Immature natural killer cell (primary cell): ENCODE results near the gene TCF7L2. TPM values are rescaled to one million over a fixed set of nuclear protein-coding genes. Genes with fewer than 3 reads are reported as not detected.
A peak's percentile ranks its signal among the peaks of the same experiment; 100 is the strongest.

Experiments
- DNase-seq, 3 donors: peaks; one replicate each; pipeline ENCODE4 v3.0.0; 2022; ENCODE audit warnings: mixed read lengths in 1 of 3
- H3K27ac Mint-ChIP-seq, 6 donors: one replicate each; pipeline ENCODE4 v1.8.0; 2020; ENCODE audit warnings: mixed read lengths in 6 of 6, mild to moderate bottlenecking in 5 of 6, inconsistent platforms in 4 of 6, moderate library complexity in 3 of 6
- H3K27me3 Mint-ChIP-seq, 3 donors: one replicate each; pipeline ENCODE4 v1.8.0; 2020 to 2021; ENCODE audit warnings: low read depth in 3 of 3, mild to moderate bottlenecking in 3 of 3, mixed read lengths in 3 of 3, moderate library complexity in 3 of 3, inconsistent platforms in 1 of 3
- H3K36me3 Mint-ChIP-seq, 3 donors: one replicate each; pipeline ENCODE4 v1.8.0; 2020; ENCODE audit warnings: mixed read lengths in 3 of 3, inconsistent platforms in 2 of 3, mild to moderate bottlenecking in 2 of 3
- H3K4me1 Mint-ChIP-seq, 2 donors: one replicate each; pipeline ENCODE4 v1.8.0; 2020; ENCODE audit warnings: inconsistent platforms in 2 of 2, mild to moderate bottlenecking in 2 of 2, mixed read lengths in 2 of 2, moderate library complexity in 1 of 2
- H3K4me3 Mint-ChIP-seq, 5 donors: one replicate each; pipeline ENCODE4 v1.8.0; 2020; ENCODE audit warnings: mild to moderate bottlenecking in 5 of 5, mixed read lengths in 5 of 5, inconsistent platforms in 3 of 5, moderate library complexity in 3 of 5
- H3K9me3 Mint-ChIP-seq, 6 donors: one replicate each; pipeline ENCODE4 v1.8.0; 2020; ENCODE audit warnings: mild to moderate bottlenecking in 6 of 6, mixed read lengths in 6 of 6, inconsistent platforms in 4 of 6, moderate library complexity in 3 of 6
- polyA plus RNA-seq, 3 donors: library from polyadenylated mRNA; unstranded; fragments of 300-500 nt; fragmentation: Illumina TruSeq; gene quantifications; one replicate each; pipeline ENCODE4 v1.2.3, GENCODE V29; 2021

TCF7L2 gene
- polyA plus RNA-seq, 3 donors from 2014 or later = 0.83 to 1.8 TPM; not detected in 1

DNA sequence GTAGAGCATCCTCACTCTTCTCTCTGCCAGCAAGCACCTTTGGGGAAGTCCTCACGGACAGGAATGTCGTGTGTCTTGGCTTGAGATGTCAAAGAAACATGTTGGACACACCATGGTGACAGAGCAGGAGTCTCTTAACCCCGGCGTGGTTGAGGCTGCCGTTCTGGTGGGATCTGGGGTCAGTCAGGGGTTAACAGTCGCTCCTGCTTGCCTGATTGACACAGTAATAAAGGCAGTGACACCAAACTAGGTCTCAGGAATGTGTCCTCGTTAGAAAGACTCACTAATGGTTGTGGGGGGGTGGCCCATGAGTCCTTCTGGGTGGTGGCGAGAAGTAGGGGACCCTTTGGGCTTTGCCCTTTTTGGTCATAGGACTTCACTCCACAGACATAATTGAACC lies 69.0 kb downstream of the TCF7L2 start:
- Mint-ChIP-seq H3K4me3 (no peak overlapping the region), H3K36me3 (no peaks in the 10 kb centered on the region), H3K4me1 (no peaks in the 10 kb centered on the region), H3K9me3 (no peaks in the 10 kb centered on the region), H3K27me3 (peaks cover 0 to 4% (median 1%) of the 10 kb centered on the region in 3 donors), H3K27ac (no peak overlapping the region)
- no peak for DNase-seq

DNA sequence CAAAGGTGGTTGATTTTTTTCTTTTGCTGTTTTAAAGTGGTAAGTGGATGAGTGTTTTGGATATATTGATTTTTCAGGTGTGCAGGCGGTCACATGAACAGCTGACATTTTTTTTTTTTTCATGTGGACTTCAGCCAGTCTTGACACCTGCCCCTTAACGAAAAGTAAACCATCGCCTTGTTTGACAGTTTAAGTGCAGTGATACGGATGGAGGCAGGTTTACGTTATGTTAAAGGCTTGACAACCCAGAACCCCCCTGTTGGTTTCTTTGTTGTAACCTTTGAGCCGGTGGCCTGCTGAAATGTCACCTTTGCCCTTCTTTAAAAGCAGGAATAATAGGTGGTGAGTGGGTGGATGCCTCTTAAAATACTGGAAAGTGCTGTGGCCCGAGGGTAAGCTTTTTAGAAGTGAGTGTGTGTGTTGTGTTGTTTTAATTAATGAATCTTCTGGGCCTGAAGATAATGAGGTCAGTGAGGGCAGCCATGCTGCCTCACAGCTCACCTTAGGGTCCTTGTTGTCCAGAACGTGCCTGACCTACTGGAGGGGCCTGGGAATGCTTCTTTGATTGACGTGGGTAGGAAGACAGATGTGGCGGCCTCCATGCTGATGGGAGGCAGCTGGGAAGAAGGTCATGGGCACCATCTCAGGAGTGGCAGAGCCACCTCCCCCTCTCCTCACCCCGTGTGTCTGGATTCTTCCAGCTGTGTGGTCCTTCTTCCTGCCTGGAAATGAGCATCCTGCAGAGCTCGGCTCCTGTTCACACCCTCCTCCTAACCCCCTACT lies 69.8 kb downstream of the TCF7L2 start:
- Mint-ChIP-seq H3K4me3 (no peak overlapping the region), H3K9me3 (no peaks in the 10 kb centered on the region), H3K27ac (peak overlapping the region in 1 of 6 donors; percentile 49), H3K4me1 (no peaks in the 10 kb centered on the region), H3K36me3 (no peaks in the 10 kb centered on the region), H3K27me3 (peaks cover 0 to 4% (median 1%) of the 10 kb centered on the region in 3 donors)
- no peak for DNase-seq

DNA sequence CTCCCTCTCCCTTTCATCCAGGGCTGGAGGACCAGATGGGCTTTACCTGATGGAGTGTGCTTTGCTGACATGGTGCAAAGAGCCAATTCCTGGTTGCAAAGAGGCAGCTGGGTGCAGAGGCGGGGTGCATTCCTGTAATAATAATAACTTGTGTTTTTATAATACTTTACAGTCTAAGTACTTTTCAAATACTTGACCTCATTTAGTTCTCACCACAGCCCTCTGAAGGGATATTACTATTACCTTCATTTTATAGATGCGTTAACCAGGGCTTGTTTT lies 70.4 kb downstream of the TCF7L2 start:
- H3K27me3 Mint-ChIP-seq = peaks cover 0 to 4% (median 1%) of the 10 kb centered on the region in 3 donors
- no peaks in the 10 kb centered on the region for H3K4me1 Mint-ChIP-seq
- no peak for DNase-seq
- no peaks in the 10 kb centered on the region for H3K9me3 Mint-ChIP-seq
- no peaks in the 10 kb centered on the region for H3K36me3 Mint-ChIP-seq
- no peak overlapping the region for H3K27ac Mint-ChIP-seq
- no peak overlapping the region for H3K4me3 Mint-ChIP-seq

GRCh38 chr10:113020838-113021237 lies 70.8 kb downstream of the TCF7L2 start:
- no peak for DNase-seq
- H3K27me3 Mint-ChIP-seq = peaks cover 0 to 4% (median 1%) of the 10 kb centered on the region in 3 donors
- H3K36me3 Mint-ChIP-seq = no peaks in the 10 kb centered on the region
- no peaks in the 10 kb centered on the region for H3K9me3 Mint-ChIP-seq
- no peaks in the 10 kb centered on the region for H3K4me1 Mint-ChIP-seq
- H3K27ac Mint-ChIP-seq = no peak overlapping the region
- no peak overlapping the region for H3K4me3 Mint-ChIP-seq

DNA sequence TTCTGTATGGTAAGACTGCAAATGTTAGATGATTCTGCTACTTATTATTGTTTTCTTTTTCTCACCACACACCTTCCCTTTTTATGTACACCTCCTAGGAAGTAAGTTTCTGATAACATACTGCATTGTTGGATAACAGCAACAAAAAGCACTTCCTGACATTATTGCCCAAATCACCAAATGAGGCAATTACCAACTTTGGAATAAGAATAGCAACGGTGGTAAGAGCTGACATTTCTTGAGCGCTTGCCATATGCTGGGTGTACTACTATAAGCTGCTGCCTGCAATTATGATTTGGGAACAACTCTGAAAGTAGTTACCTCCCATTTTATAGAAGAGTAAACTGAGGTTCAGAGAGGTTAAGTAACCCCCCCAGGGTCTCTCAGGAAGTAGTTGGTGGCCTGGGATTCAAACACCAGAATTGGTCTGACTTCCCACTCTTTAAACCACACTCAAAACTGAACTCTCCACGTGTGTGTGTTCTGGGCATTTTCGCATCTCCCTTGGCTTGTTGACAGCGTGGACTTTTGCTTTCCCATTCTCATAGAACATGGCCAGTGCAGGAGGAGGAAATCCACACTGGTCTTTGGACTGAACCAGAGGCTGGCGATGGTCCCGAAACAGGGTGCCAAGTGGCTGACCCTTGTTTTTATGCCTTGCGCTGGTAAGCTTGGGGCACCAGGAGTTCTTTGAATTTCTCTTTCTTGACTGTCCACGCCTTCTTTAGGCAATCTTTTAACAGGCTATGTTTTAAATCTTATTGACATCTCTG lies 71.4 kb downstream of the TCF7L2 start:
- no peak for DNase-seq
- Mint-ChIP-seq H3K9me3 (no peaks in the 10 kb centered on the region), H3K27me3 (peaks cover 0 to 4% (median 1%) of the 10 kb centered on the region in 3 donors), H3K4me1 (no peaks in the 10 kb centered on the region), H3K36me3 (no peaks in the 10 kb centered on the region), H3K27ac (no peak overlapping the region), H3K4me3 (no peak overlapping the region)

DNA sequence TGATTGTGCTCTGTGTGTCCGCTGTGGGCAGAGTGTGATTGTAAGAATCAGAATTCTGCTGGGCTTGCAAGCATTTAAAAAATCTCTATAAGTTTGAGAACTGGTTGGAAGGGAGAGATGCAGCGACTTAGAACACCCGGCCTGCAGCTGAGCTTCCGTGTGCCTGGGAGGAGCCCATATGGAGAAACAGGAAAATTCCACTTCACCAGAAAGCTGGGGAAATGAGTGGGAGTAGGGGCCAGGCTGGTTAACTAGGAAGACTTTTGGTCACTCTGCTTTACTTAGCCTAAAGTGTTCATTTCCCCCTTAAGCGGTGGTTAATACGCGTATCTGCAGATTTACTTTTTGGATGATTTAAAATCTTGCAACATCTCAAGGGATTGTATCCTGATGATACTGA lies 72.2 kb downstream of the TCF7L2 start:
- Mint-ChIP-seq H3K27me3 (peaks cover 0 to 4% (median 1%) of the 10 kb centered on the region in 3 donors), H3K27ac (no peak overlapping the region)

DNA sequence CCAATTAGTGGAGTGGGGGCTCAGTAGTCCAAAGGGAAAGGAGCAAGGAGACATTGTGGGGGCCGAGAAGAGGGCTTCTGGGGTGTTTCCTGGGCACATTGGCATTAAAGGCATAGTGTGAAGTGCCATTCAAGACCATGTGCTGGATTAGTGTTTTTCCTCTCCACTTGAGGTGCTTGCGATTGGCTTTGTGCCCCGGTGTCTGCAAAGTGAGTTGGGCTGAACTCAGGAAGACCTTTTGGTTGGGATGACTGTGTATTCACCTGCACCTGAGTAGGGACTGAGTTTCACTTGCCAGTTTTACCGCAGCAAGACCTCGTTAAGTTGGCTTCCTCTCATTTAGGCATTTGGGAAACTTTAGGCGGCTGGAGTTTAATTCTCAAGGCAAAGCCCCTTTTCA lies 73.0 kb downstream of the TCF7L2 start:
- peaks cover 0 to 4% (median 1%) of the 10 kb centered on the region in 3 donors for H3K27me3 Mint-ChIP-seq
- no peaks in the 10 kb centered on the region for H3K36me3 Mint-ChIP-seq
- DNase-seq = no peak
- no peaks in the 10 kb centered on the region for H3K9me3 Mint-ChIP-seq
- peaks cover 9 to 10% of the 10 kb centered on the region in 2 donors for H3K4me1 Mint-ChIP-seq
- H3K4me3 Mint-ChIP-seq = no peak overlapping the region
- no peak overlapping the region for H3K27ac Mint-ChIP-seq

More for the DNA sequence above, 72.2 kb downstream of the TCF7L2 start:
- Mint-ChIP-seq H3K4me3 (no peak overlapping the region), H3K4me1 (peaks cover 2 to 3% of the 10 kb centered on the region in 2 donors), H3K36me3 (no peaks in the 10 kb centered on the region), H3K9me3 (no peaks in the 10 kb centered on the region)
- no peak for DNase-seq

DNA sequence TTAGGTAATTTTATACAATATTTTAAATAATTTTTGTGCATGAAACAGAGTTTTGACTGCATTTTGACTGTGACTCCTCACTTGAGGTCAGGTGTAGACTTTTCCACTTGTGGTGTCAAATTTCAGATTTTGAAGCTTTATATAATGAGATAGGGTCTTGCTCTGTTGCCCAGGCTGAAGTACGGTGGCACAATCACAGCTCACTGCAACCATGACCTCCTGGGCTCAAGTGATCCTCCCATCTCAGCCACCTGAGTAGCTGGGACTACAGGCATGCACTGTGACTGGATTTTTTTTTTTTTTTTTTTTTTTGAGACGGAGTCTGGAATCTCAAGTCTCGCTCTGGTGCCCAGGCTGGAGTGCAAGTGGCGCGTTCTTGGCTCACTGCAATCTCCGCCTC lies 74.9 kb downstream of the TCF7L2 start:
- Mint-ChIP-seq H3K27ac (no peak overlapping the region), H3K9me3 (no peaks in the 10 kb centered on the region), H3K27me3 (peaks cover 0 to 4% (median 1%) of the 10 kb centered on the region in 3 donors), H3K4me1 (peaks cover 9 to 11% of the 10 kb centered on the region in 2 donors), H3K4me3 (no peak overlapping the region), H3K36me3 (no peaks in the 10 kb centered on the region)
- no peak for DNase-seq

- no peak overlapping the region for H3K4me3 Mint-ChIP-seq
- H3K27me3 Mint-ChIP-seq = peaks cover 1 to 4% (median 2%) of the 10 kb centered on the region in 3 donors
- no peaks in the 10 kb centered on the region for H3K9me3 Mint-ChIP-seq
- H3K4me1 Mint-ChIP-seq = peaks cover 9 to 11% of the 10 kb centered on the region in 2 donors
- no peak for DNase-seq
- H3K27ac Mint-ChIP-seq = no peak overlapping the region
- no peaks in the 10 kb centered on the region for H3K36me3 Mint-ChIP-seq
Measured at GRCh38 chr10:113025487-113025886, 75.4 kb downstream of the TCF7L2 start.

DNA sequence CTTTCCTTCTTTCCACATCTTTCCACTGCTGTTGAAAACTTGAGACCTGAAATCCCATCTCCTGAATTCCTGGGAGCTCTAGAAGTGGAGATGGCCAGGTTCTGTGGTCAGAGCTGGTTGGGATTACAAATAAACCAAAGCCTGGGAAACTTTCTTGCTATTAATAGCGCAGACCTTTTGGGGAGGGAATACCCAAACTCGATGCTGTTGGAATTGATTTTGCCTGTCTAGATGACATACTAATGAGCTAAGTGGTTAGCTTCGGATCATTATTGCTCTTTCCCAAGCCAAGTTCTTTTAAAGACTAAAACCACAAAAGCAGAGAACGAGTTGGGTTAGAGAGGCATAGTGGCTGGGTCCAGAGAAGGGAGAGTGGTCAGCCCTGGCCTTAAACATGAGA lies 76.6 kb downstream of the TCF7L2 start:
- Mint-ChIP-seq H3K4me1 (peaks cover 9 to 11% of the 10 kb centered on the region in 2 donors), H3K4me3 (no peak overlapping the region), H3K36me3 (no peaks in the 10 kb centered on the region), H3K27ac (no peak overlapping the region), H3K27me3 (peaks cover 0 to 4% (median 2%) of the 10 kb centered on the region in 3 donors), H3K9me3 (no peaks in the 10 kb centered on the region)
- DNase-seq = no peak

- Mint-ChIP-seq H3K9me3 (no peaks in the 10 kb centered on the region), H3K27me3 (peaks cover 0 to 3% (median 2%) of the 10 kb centered on the region in 3 donors), H3K4me3 (no peak overlapping the region), H3K36me3 (no peaks in the 10 kb centered on the region), H3K27ac (no peak overlapping the region), H3K4me1 (peaks cover 9 to 11% of the 10 kb centered on the region in 2 donors)
- DNase-seq = no peak
Measured at GRCh38 chr10:113027230-113027573, 77.2 kb downstream of the TCF7L2 start.

DNA sequence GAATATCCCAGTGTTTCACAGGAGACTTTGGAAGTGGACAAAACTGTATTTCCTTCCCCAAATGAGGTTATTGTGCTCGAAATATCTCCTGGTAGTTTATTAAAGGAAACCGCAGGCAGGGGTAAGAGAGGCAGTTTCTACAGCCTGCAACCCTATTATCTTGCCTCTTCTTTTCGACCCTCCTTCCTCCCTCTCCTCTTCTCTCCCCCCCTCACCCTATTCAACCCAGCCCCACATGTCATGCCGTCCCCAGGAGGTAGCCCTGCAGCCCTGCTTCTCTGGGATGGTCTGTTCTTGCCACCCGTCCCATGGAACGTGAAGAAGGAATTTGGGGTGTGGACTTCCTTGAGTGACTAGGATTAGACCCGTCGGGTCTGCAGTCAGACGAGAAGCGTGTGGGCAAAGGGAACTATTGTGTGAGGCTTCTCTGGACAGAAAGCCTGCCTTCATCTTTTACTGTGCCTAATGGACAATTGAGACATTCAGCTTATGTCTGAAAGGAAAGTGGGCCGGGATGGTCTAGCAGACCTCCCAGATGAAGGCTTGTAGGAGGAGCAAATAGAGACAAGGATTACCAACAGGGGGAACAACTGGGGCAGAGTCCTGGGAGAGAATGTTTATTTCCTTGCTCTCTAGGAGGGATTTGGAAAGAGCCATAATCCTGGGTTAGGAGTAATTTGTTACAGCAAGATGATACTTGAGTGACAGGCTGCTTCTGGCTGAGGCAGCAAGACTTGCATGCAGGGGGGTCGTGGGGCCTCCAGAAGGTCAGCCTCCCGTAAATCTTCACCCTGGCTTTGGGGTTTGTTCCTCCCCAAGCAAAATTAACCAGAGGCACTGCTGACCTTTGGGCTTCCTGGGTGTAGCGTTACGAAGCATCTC lies 77.8 kb downstream of the TCF7L2 start:
- Mint-ChIP-seq H3K27me3 (peaks cover 0 to 2% (median 2%) of the 10 kb centered on the region in 3 donors), H3K4me3 (no peak overlapping the region), H3K4me1 (peaks cover 9 to 11% of the 10 kb centered on the region in 2 donors), H3K36me3 (no peaks in the 10 kb centered on the region), H3K27ac (peak overlapping the region in 1 of 6 donors; percentile 46), H3K9me3 (no peaks in the 10 kb centered on the region)
- no peak for DNase-seq

- Mint-ChIP-seq H3K4me1 (peaks cover 9 to 11% of the 10 kb centered on the region in 2 donors), H3K27ac (no peak overlapping the region), H3K27me3 (peaks cover 0 to 2% (median 2%) of the 10 kb centered on the region in 3 donors), H3K4me3 (no peak overlapping the region), H3K36me3 (no peaks in the 10 kb centered on the region), H3K9me3 (no peaks in the 10 kb centered on the region)
- no peak for DNase-seq
Measured at GRCh38 chr10:113028456-113029440, 78.7 kb downstream of the TCF7L2 start.
